Measurements from ENCODE around the gene DPH6.

DNA sequence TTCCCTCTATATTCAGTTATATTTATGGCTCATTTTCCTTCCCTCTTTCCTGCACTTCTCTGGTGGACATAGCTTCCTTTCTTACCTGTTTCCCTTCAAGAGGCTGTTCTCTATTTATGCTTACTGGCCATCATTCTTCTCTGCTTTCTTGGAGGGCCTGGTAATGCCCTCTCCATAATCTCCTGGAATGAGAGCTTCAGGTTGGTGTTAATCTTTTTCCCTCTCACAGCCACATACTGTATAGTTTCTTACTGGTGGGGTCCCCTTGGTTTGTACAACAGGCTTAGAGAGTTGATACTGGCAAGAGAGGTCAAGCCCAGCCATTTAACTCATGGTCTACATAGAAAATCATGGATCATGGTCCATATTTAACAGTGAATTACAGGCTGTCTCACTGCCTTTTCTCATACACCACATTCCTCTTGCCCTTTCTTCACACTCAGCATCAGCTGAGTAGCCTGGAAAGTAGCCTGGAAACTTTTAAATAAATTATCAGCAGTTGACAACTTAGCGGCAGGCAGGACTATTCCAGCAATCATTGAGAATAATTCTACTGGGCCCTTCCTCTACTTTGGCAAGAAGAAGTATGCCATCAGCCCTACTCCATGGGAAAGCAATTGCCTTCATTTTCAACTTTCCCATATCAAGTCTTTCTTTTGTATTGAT is 38.0 kb upstream of the DPH6 start:
- TF ChIP-seq, protein P1, sequence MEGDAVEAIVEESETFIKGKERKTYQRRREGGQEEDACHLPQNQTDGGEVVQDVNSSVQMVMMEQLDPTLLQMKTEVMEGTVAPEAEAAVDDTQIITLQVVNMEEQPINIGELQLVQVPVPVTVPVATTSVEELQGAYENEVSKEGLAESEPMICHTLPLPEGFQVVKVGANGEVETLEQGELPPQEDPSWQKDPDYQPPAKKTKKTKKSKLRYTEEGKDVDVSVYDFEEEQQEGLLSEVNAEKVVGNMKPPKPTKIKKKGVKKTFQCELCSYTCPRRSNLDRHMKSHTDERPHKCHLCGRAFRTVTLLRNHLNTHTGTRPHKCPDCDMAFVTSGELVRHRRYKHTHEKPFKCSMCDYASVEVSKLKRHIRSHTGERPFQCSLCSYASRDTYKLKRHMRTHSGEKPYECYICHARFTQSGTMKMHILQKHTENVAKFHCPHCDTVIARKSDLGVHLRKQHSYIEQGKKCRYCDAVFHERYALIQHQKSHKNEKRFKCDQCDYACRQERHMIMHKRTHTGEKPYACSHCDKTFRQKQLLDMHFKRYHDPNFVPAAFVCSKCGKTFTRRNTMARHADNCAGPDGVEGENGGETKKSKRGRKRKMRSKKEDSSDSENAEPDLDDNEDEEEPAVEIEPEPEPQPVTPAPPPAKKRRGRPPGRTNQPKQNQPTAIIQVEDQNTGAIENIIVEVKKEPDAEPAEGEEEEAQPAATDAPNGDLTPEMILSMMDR (IDR thresholded peaks at IDR 0.05) = no peak
- TF ChIP-seq POLR2A (IDR thresholded peaks at IDR 0.05; ENCODE audit: low read length) = no peak

Measured in A549 (cell line).